Fibroblast of skin of abdomen (primary cell): ENCODE data around the gene METTL26.
"Not testable (repeated sequence)": the region's sequence is repeated elsewhere in the genome, so short reads cannot be mapped to it uniquely, and the experiment has no call there.

ENCODE experiments used
- DNase-seq: peaks from one replicate; pipeline ENCODE4 v3.0.0-alpha.2; 2013

METTL26 gene

DNA sequence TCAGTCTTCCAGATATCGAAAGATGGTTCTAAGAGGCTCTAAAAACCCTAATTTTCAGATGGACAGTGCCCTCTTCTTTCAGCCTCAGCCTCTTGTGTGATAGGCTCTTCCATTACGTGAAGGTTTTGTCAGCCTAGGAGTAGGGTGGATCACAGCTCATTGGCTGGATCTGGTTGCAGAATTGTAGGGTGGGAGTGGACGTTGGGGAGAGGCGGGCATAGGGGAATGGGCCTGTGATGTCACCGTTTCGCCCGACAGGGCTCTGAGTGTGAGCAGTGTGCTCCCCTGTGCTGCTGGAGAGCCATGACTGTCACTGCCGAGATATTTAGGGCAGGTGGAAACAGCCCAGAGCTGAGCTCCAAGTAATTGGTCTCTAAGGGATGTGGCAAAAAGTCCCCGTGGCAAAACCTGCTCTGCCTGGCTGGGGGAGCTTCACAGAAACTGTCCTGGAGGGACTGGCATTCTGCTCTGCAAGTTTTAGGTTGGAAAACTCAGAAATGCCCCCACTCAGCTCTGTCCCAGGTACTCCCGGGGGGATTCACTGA lies 11.5 kb downstream of the METTL26 start:
- DNase-seq = no peak

GRCh38 chr16:622920-623280 lies 13.2 kb downstream of the METTL26 start:
- no peak for DNase-seq

DNA sequence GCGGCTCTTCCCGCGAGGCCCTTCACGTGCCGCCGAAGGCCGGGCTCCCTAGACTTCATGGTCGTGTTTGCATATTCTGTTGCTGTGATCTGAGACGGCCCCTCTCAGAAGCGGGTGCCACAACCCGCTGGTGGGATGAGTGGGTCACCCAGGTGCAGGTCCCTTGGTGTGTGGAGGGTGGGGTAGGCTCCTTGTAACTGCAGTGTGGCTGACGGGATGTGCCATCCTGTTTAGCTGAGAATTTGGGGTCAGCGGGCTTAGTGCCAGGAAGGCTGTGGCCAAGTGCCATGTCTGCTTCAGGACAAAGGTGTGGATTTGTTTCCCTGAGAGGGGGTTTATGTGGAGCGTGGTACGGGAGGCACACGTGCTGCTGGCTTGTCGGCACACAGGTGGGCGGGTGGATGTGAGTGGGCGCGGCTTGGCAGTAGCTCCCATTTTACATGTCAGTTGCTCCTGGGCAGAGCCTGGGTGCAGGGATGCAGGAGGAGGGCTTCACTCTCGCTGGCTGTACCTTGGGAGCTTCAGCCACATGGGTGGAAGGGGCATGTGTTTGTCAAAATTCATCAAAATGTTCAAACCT lies 14.5 kb downstream of the METTL26 start:
- DNase-seq = no peak

DNA sequence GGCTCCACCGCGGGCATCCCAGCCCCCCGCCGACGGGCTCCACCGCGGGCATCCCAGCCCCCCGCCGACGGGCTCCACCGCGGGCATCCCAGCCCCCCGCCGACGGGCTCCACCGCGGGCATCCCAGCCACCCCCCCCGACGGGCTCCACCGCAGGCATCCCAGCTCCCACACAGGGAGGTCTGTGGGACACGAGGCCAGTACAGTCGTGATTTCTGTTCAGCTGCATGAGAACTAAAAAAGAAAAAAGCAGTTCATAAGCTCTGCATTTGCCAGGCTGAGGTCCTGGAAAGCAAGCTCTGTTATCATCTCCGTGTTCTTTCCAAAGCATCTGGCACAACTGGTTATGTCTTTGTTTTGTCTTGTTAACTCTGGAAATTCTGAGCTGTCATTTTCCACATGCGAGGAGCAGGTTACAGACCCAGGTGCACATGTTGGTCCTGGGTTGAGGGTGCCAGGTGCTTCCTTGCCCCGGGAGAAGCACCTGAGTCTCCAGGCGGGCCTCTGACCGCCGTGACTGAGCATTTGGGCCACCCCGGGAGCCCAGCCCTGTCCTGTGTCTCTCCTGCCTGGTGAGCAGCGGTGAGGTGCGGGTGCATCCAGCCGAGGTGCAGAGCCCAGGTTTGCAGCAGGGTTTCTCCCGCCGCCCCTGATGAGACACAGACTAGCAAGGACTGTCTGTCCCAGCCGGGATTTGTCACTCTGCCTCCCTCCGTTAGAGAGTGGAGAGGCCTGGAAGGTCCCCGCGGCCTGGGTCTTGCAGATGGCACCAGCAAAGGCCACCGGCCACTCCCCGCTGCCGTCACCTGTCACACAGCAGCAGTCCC lies 15.2 kb downstream of the METTL26 start:
- no peak for DNase-seq

GRCh38 chr16:619476-620100 lies 16.5 kb downstream of the METTL26 start:
- DNase-seq = no peak

DNA sequence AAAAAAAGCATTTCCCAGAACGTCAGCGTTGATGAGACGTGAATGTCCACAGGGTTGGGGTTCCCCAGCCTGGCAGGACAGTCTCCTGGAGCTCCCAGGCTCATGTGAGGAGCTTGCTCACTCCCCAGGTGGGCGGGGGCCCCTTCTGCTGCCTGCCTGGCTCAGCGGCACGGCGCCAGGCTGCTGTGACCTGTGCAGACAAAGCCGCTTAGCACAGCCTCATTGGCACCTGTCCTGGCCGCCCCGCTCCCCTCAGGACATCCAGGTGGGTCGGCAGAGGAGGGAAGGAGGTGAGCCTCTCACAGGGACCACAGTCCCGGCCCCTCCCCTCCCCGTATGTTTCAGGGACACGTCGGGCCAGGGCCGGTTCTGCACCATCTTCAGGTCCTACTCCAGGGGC lies 18.2 kb downstream of the METTL26 start:
- DNase-seq = no peak

DNA sequence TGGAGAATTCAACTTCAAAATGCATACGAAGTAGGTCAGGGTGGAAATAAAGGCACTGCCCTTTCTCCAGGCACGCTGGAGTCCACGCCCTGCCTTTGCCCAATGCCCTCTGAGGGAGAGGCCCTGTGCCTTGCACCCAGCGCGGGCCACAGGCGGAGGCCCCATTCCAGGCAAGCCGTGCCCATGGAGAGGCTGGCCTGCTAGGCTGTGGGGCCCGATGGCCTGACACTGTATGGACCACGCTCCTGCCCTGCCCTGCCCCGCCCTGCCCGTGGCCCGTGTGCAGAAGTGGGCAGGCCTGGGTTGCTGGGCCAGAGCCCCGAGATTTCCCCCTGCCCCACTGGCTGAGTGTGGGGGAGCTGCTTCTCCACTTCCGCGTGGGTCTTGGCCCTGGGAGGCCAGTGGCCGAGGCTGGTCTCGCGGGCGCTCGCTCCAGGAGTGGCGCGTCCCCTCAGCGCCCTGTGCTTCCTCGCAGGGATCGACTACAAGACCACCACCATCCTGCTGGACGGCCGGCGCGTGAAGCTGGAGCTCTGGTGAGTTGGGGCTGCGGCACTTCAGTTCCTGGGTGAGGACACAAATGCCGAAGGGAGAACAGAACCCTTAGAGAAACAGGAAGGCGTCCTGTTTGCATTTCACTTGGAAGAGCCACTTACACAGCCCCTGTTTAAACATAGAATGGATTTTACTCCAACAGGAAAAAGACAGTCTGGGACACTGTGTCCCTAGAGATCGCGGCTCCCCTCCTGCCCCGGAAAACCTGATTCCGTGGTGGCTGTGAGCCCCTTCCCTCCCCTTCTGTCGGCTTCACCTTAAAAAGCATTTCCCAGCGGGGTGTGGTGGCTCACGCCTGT lies 19.1 kb downstream of the METTL26 start:
- DNase-seq = no peak

DNA sequence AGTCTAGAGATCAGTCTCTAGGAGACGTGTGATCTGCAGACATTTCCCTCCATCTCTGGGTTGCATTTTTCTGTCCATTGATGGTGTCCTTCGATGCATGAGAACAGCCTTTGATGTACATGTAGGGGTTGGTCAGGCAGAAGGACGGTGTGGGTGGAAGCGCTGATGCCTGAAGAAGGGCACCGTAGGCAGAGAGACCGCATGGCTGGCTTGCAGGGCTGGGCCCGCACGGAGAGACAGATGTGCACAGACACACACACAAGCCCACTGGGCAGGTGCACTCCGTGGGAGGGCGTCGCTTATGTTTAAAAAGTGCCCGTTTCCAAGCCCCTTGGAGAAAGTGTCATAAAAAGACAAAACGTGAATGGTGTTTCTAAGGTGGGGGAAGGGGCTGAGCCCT lies 21.0 kb downstream of the METTL26 start:
- DNase-seq = no peak

- no peak for DNase-seq
Observed at GRCh38 chr16:610513-611381, 25.4 kb downstream of the METTL26 start.

GRCh38 chr16:609984-610383 lies 26.1 kb downstream of the METTL26 start:
- DNase-seq = no peak

GRCh38 chr16:609316-609715 lies 26.8 kb downstream of the METTL26 start:
- no peak for DNase-seq

GRCh38 chr16:608019-608418 lies 28.1 kb downstream of the METTL26 start:
- no peak for DNase-seq

DNA sequence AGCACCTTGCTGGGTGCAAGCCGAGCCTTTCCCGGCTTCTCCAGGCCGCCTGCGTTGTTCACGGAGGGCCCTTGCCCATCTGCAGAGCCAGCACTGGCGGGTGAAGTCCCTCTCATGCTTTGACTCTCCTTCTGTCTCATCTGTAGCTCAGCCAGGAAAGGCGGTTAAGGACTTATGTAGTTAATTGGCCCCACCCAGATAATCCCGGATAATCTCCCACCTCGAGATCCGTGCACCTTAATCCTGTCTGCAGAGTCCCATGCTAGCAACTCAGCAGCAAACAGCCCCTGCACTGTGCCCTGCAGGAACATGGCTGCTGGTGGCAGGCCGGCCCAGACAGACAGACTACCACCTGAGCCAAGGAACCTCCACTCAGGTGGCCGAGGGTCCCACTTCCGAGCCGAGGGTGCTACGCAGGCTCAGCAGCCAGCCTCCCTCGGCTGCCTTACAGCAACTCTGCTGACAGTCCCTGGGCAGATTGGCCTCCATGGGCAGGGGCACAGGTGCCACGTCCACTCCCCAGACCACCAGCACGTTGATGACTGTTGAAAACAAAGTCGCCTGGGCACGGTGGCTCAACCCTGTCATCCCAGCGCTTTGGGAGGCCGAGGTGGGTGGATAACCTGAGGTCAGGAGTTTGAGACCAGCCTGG lies 29.3 kb downstream of the METTL26 start:
- no peak for DNase-seq

GRCh38 chr16:603933-604332 lies 32.2 kb downstream of the METTL26 start:
- DNase-seq = no peak

DNA sequence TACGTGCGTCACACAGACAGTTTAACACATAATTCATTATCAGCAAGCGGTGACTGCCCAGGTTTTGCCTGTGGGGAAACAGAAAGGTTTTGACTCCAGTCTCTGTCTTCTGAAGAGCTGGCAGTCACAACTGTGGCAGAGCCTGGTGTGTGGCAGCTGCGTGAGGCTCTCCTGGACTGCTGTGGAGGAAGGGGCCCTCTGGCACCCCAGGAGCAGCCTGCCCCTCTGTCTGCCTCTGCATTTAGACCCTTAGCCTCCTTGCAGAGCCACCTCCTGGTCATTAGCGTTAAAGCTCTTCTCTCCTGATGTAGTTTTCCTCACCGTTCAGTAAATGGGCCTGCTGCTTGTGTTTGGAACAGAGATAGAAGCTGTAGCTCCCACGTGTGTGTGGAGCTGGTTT lies 35.3 kb downstream of the METTL26 start:
- DNase-seq = no peak

- no peak for DNase-seq
Observed at GRCh38 chr16:598823-599739, 37.0 kb downstream of the METTL26 start.

DNA sequence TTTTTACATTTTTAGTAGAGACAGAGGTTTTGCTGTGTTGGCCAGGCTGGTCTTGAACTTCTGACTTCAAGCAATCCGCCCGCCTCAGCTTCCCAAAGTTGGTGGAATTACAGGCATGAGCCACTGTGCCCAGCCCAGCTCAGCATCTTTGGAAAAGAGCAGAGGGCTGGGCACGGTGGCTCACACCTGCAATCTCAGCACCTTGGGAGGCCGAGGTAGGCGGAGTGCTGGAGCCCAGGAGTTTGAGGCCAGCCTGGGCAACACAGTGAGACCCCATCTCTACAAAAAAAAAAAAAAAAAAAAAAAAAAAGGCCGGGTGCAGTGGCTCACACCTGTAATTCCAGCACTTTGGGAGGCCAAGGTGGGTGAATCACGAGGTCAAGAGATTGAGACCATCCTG lies 38.5 kb downstream of the METTL26 start:
- DNase-seq = not testable (repeated sequence)

- DNase-seq = no peak
Observed at GRCh38 chr16:596736-597060, 39.4 kb downstream of the METTL26 start.

GRCh38 chr16:595942-596735 lies 40.0 kb downstream of the METTL26 start:
- no peak for DNase-seq
